Neural progenitor cell (in vitro differentiated cells): ENCODE results near the gene DLG2.

Experiments used
- EZH2 ChIP-seq: fragments of 200-600 bp; sonication (generic); IDR thresholded peaks from 2 replicates; pipeline ENCODE4 v1.6.1; 2017; ENCODE audit warnings: antibody characterized with exemption, mild to moderate bottlenecking, moderate library complexity
- TF ChIP-seq, protein P1 (sequence below): fragments of 200-600 bp; sonication (generic); IDR thresholded peaks from 2 replicates; pipeline ENCODE4 v1.5.1; 2017; ENCODE audit warnings: antibody characterized with exemption, mild to moderate bottlenecking

DNA sequence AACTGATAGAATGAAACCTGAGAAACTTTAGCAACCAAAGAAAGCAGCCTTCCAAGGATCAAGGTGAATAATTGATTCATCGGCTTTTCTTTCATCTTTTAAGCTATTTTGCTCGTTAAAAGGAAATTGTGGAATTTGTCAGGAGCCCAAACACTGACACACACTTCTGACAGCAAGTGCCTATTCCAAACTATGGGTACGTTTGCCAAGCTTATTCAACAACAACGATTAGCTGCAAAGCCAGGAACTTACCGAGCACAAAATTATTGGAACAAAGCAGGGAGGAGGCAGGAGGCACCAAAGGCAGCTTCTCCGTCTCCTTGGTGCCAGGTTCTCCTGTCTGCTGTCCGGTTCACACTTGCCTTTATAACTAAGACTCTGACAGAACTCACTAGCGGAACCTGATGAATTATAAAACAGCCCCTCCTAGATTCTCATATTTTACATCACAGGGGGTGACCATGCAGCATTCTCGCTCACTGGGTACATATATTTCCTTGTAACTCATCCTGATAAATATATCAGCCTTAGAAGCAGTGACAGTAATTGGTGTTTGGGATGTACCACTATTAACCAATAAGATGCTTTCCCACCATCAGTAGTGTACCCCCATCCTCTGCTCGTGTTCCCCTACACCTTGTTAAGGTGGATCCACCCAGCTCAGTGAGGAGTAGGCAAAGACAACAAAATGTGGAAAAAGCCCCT, 1945.1 kb downstream of the DLG2 start:
- TF ChIP-seq, protein P1, sequence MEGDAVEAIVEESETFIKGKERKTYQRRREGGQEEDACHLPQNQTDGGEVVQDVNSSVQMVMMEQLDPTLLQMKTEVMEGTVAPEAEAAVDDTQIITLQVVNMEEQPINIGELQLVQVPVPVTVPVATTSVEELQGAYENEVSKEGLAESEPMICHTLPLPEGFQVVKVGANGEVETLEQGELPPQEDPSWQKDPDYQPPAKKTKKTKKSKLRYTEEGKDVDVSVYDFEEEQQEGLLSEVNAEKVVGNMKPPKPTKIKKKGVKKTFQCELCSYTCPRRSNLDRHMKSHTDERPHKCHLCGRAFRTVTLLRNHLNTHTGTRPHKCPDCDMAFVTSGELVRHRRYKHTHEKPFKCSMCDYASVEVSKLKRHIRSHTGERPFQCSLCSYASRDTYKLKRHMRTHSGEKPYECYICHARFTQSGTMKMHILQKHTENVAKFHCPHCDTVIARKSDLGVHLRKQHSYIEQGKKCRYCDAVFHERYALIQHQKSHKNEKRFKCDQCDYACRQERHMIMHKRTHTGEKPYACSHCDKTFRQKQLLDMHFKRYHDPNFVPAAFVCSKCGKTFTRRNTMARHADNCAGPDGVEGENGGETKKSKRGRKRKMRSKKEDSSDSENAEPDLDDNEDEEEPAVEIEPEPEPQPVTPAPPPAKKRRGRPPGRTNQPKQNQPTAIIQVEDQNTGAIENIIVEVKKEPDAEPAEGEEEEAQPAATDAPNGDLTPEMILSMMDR = no peak
- no peak for TF ChIP-seq EZH2
